GM21390 (cell line): ENCODE results near the gene GRIK5.
"Not testable (repeated sequence)": the region's sequence is repeated elsewhere in the genome, so short reads cannot be mapped to it uniquely, and the experiment has no call there.

Experiments used
- ATAC-seq: cut with Tn5 transposase; IDR thresholded peaks from one replicate; pipeline ENCODE4 v1.9.1; 2021; ENCODE audit not compliant: unreplicated experiment

GRIK5 gene

GRCh38 chr19:41991925-41992569, 78.0 kb downstream of the GRIK5 start:
- ATAC-seq = not testable (repeated sequence)

- no peak for ATAC-seq
These were observed 79.0 kb downstream of the GRIK5 start for GRCh38 chr19:41991025-41991424.

- no peak for ATAC-seq
These were observed 79.4 kb downstream of the GRIK5 start for GRCh38 chr19:41990615-41991014.

- no peak for ATAC-seq
These were observed 80.0 kb downstream of the GRIK5 start for GRCh38 chr19:41990028-41990427.

GRCh38 chr19:41988947-41989346, 81.1 kb downstream of the GRIK5 start:
- ATAC-seq = no peak

- ATAC-seq = no peak
These were observed 82.7 kb downstream of the GRIK5 start for GRCh38 chr19:41987141-41987860.

- ATAC-seq = no peak
These were observed 85.0 kb downstream of the GRIK5 start for GRCh38 chr19:41984961-41985360.

GRCh38 chr19:41981724-41982123, 88.3 kb downstream of the GRIK5 start:
- ATAC-seq = no peak

GRCh38 chr19:41978470-41978869, 91.5 kb downstream of the GRIK5 start:
- ATAC-seq = no peak

- no peak for ATAC-seq
These were observed 92.1 kb downstream of the GRIK5 start for GRCh38 chr19:41977916-41978315.

GRCh38 chr19:41974652-41975051, 95.4 kb downstream of the GRIK5 start:
- ATAC-seq = no peak

- no peak for ATAC-seq
These were observed 98.6 kb downstream of the GRIK5 start for GRCh38 chr19:41971363-41971762.

GRCh38 chr19:41969772-41970458, 100.1 kb downstream of the GRIK5 start:
- ATAC-seq = no peak

- no peak for ATAC-seq
These were observed 101.0 kb downstream of the GRIK5 start for GRCh38 chr19:41968751-41969595.

- ATAC-seq = no peak
These were observed 102.8 kb downstream of the GRIK5 start for GRCh38 chr19:41967054-41967783.

GRCh38 chr19:41965106-41965505, 104.9 kb downstream of the GRIK5 start:
- no peak for ATAC-seq

GRCh38 chr19:41960973-41961372, 109.0 kb downstream of the GRIK5 start:
- no peak for ATAC-seq

- peak; percentile 76 for ATAC-seq
These were observed 110.7 kb downstream of the GRIK5 start, which contains the start of gene RABAC1 for GRCh38 chr19:41959056-41960053. TSS of gene RABAC1 (minus strand) at chr19:41959321. CDS start at chr19:41959292, 29 bp downstream.

GRCh38 chr19:41958367-41959055, 111.5 kb downstream of the GRIK5 start:
- ATAC-seq = peak; percentile 53
